DMS114 treated with DMSO at 0.1 percent for 48 hours (cell line): ENCODE results near the gene RAB13.

Experiments used
- DNase-seq: peaks from one replicate; lab custom pipeline; 2025; ENCODE audit not compliant: unreplicated experiment; lab: John Stamatoyannopoulos, UW

RAB13 gene

GRCh38 chr1:153978274-153978909 is 7.7 kb downstream of the RAB13 start:
- DNase-seq = no peak

GRCh38 chr1:153977250-153978240 is 8.6 kb downstream of the RAB13 start, which contains the start of gene JTB:
TSS of gene JTB (minus strand) at chr1:153977674. CDS start at chr1:153977252, 422 bp downstream.
- peak; percentile 90 for DNase-seq

- DNase-seq = no peak
These were observed 9.3 kb downstream of the RAB13 start for GRCh38 chr1:153976819-153977249.

GRCh38 chr1:153973525-153973924 is 12.6 kb downstream of the RAB13 start:
- DNase-seq = no peak

GRCh38 chr1:153973071-153973470 is 13.1 kb downstream of the RAB13 start:
- no peak for DNase-seq

GRCh38 chr1:153970346-153970745 is 15.8 kb downstream of the RAB13 start:
- DNase-seq = no peak

GRCh38 chr1:153968972-153969371 is 17.2 kb downstream of the RAB13 start:
- no peak for DNase-seq

GRCh38 chr1:153968408-153968807 is 17.7 kb downstream of the RAB13 start:
- DNase-seq = no peak

GRCh38 chr1:153968000-153968363 is 18.2 kb downstream of the RAB13 start:
- DNase-seq = no peak

- DNase-seq = peak; percentile 99
These were observed 18.8 kb downstream of the RAB13 start, which contains the start of gene CREB3L4 for GRCh38 chr1:153967107-153967999. TSS of gene CREB3L4 (plus strand) at chr1:153967902. CDS start at chr1:153968526, 624 bp downstream.

GRCh38 chr1:153963850-153964331 is 22.2 kb downstream of the RAB13 start:
- no peak for DNase-seq

- peak; percentile 99 for DNase-seq
These were observed 22.9 kb downstream of the RAB13 start, which contains the start of gene SLC39A1 for GRCh38 chr1:153963030-153963849. TSS of gene SLC39A1 (minus strand) at chr1:153963537. CDS start at chr1:153962715, 822 bp downstream.

- no peak for DNase-seq
These were observed 23.8 kb downstream of the RAB13 start for GRCh38 chr1:153962088-153963029.

- no peak for DNase-seq
These were observed 24.7 kb downstream of the RAB13 start for GRCh38 chr1:153961421-153961820.

- DNase-seq = no peak
These were observed 25.9 kb downstream of the RAB13 start for GRCh38 chr1:153960206-153960605.

- no peak for DNase-seq
These were observed 26.7 kb downstream of the RAB13 start for GRCh38 chr1:153959454-153959853.

- DNase-seq = no peak
These were observed 27.2 kb downstream of the RAB13 start for GRCh38 chr1:153958961-153959260.

GRCh38 chr1:153958111-153958960 is 27.8 kb downstream of the RAB13 start, which contains the start of gene CRTC2:
TSS of gene CRTC2 (minus strand) at chr1:153958612. CDS start at chr1:153958497, 115 bp downstream.
- peak; percentile 100 for DNase-seq
